SH-SY5Y (cell line): ENCODE results near the gene ZNF101.

ENCODE experiments used
- GATA2 ChIP-seq: IDR thresholded peaks from 2 replicates; pipeline ENCODE4 v1.6.1; 2011; ENCODE audit warnings: mild to moderate bottlenecking, low read depth, low read length
- GATA3 ChIP-seq: IDR thresholded peaks from 2 replicates; pipeline ENCODE4 v1.6.1; 2011; ENCODE audit warnings: low read depth, mild to moderate bottlenecking, low read length, moderate library complexity

GRCh38 chr19:19661141-19661674 is 7.4 kb upstream of the ZNF101 start:
- TF ChIP-seq GATA2 = no peak
- TF ChIP-seq GATA3 = no peak
